HT-29 (cell line): ENCODE measurements around the gene KRT77. TPM values are rescaled to one million over a fixed set of nuclear protein-coding genes. Genes with fewer than 3 reads are reported as not detected.

ENCODE experiments used
- DNase-seq: peaks from one replicate; pipeline ENCODE4 v3.0.0-alpha.2; 2015; ENCODE audit warnings: low spot score
- total RNA-seq: library from RNA; depleted of rRNA; stranded (reverse); fragments of >200 nt; shearing (Covaris generic); gene quantifications from 2 replicates; pipeline ENCODE4 v1.2.3, GENCODE V29; 2014; rRNA removed

The KRT77 gene
- total RNA-seq, 1 experiment from 2014 or later = not detected

- DNase-seq = no peak
Measured at GRCh38 chr12:52657250-52657902, 45.9 kb downstream of the KRT77 start.

- DNase-seq = no peak
Measured at GRCh38 chr12:52656616-52657015, 46.7 kb downstream of the KRT77 start.

GRCh38 chr12:52655720-52656124 is 47.6 kb downstream of the KRT77 start:
- DNase-seq = no peak

- no peak for DNase-seq
Measured at GRCh38 chr12:52655251-52655650, 48.1 kb downstream of the KRT77 start.

- DNase-seq = no peak
Measured at GRCh38 chr12:52651726-52652261, 51.5 kb downstream of the KRT77 start, which contains the start of gene KRT2. Gene KRT2, minus strand, starts transcription at chr12:52652211. Its CDS starts 69 bp downstream, at chr12:52652142.

GRCh38 chr12:52650520-52651081 is 52.7 kb downstream of the KRT77 start:
- DNase-seq = no peak

- no peak for DNase-seq
Measured at GRCh38 chr12:52649066-52649465, 54.3 kb downstream of the KRT77 start.

- DNase-seq = no peak
Measured at GRCh38 chr12:52648012-52648550, 55.2 kb downstream of the KRT77 start.

DNA sequence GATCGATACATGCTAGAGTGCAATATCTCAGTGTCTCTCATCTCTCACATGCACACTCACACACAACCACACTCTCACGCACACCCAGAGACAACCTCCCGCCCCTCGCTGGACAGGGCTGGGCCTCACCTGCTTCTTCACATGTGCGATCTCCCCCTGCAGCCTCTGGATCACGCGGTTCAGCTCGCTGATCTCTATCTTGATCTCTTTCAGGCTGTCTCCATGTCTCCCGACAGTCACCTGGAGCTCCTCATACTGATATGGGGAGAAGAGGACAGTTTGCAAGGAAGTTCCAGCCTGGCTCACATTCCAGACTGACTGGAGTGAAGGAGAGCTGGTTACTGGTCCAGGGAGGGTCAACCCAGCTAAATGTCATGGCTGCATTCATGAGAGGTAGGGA is 55.7 kb downstream of the KRT77 start:
- no peak for DNase-seq

GRCh38 chr12:52646613-52647012 is 56.7 kb downstream of the KRT77 start:
- DNase-seq = no peak

- DNase-seq = no peak
Measured at GRCh38 chr12:52645982-52646381, 57.3 kb downstream of the KRT77 start.

- DNase-seq = no peak
Measured at GRCh38 chr12:52645120-52645761, 58.1 kb downstream of the KRT77 start.

DNA sequence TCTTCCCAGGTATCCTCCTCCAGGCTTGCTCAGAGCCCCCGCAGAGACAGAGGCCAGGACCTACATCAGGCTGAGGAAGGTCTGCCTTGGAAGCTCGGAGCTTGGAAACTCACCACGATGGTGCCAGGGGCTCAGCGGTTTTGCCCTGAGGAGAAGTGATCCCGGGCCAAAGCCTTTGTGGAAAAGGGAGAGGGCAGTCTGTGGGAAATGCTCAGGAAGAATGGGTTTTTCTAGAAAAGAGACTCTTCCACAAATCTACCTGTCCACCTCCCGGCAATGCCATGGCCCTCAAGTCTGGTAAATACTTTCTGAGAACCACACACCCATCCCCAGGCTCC is 59.3 kb downstream of the KRT77 start:
- no peak for DNase-seq

DNA sequence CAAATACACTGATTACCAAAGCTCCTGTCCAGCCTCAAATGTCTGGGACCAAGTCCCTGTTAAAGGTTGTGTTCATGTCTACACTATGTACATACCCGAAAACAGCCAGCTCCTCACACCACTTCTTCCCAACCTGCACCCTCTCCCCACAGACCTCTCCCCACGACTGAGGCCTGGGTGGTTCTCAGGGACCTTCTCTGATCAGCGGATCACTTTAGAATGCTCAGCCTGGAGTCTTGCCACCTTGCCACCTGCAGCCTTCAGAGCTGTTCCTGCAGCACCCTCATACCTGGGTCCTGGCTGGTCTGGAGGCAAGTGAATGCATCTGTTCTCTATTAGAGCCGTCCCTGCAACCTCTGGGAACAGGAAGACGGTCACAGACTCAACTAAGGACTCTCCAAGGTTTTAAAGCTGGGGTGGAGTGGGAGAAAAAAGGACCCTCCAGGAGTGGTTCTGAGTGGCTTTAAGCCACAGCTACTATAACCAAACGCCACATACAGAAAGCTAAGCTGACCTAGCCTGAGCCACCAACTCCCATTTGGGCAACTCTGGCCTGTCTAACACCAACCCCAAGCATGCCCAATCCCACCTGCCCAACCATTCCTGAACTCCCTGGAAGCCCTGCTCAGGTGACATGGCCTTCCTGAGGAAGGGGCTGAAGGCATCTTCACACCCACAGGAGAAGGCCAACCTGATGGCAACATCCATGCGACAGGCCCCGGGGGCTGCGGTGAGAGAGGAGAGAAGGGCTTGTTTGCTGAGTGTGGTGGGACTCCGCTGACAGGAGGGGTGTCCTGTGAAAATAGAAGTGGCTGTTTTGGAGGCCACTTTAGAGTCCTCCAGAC is 59.9 kb downstream of the KRT77 start:
- DNase-seq = no peak

DNA sequence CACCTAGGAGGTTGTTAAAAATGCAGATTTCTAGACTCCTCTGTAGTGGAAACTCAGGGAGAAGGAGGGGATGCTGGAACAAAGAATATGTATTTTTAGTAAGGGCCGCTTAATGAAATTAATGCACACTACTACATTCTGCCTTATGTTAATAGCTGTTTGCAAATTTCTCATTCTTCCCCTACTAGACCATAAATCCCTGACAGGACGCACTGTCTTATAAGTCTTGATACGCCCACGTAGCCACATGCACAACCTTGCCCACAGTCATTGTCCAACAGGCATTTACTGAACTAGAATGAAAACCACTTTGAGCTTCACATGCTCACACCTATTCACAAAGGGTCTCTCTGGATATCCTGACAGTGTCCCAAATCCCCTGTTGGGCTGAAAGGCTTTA is 61.9 kb downstream of the KRT77 start:
- DNase-seq = no peak

Other genes with a start within 250 kb of the KRT77 start
- not detected in 2 replicates for gene KRT6C, start 229.7 kb downstream of the KRT77 start, total RNA-seq
- gene KRT6A, start 210.3 kb downstream of the KRT77 start, total RNA-seq = not detected in 2 replicates
- not detected in 2 replicates for gene KRT5, start 183.1 kb downstream of the KRT77 start, total RNA-seq
- not detected in 2 replicates for gene KRT71, start 150.4 kb downstream of the KRT77 start, total RNA-seq
- gene KRT74, start 129.7 kb downstream of the KRT77 start, total RNA-seq = not detected in 2 replicates
- not detected in 2 replicates for gene KRT72, start 102.1 kb downstream of the KRT77 start, total RNA-seq
- gene KRT73, start 85.0 kb downstream of the KRT77 start, total RNA-seq = not detected in 2 replicates
- not detected in 2 replicates for gene KRT2, start 51.3 kb downstream of the KRT77 start, total RNA-seq
- not detected in 2 replicates for gene KRT1, start 23.1 kb downstream of the KRT77 start, total RNA-seq
- gene KRT76, start 73.8 kb upstream of the KRT77 start, total RNA-seq = not detected in 2 replicates
- not detected in 2 replicates for gene KRT3, start 92.6 kb upstream of the KRT77 start, total RNA-seq
- 0.47 TPM in 1 of 2 replicates, not detected in the other for gene KRT4, start 110.6 kb upstream of the KRT77 start, total RNA-seq
- not detected in 2 replicates for gene KRT79, start 130.8 kb upstream of the KRT77 start, total RNA-seq
- not detected in 2 replicates for gene KRT78, start 145.5 kb upstream of the KRT77 start, total RNA-seq
- 5,686 and 5,723 TPM in 2 replicates for gene KRT8, start 201.6 kb upstream of the KRT77 start, total RNA-seq
- 9,796 and 10,041 TPM in 2 replicates for gene KRT18, start 245.6 kb upstream of the KRT77 start, total RNA-seq